ENCODE results near the gene PDE10A.
A peak's percentile ranks its signal among the peaks of the same experiment; 100 is the strongest.

Gene PDE10A

GRCh38 chr6:165345700-165346099 lies 317.3 kb downstream of the PDE10A start:
- no peak overlapping the region for H3K4me3 Mint-ChIP-seq
- peaks cover 5% of the 10 kb centered on the region for H3K9me3 Mint-ChIP-seq
- H3K4me1 Mint-ChIP-seq, result no peaks in the 10 kb centered on the region
- H3K36me3 Mint-ChIP-seq, result no peaks in the 10 kb centered on the region
- DNase-seq (ENCODE audit: low spot score in 2 of 2), result no peak
- ATAC-seq (ENCODE audit: low read depth), result no peak
- no peak overlapping the region for H3K27ac Mint-ChIP-seq
- no peaks in the 10 kb centered on the region for H3K27me3 Mint-ChIP-seq

- Mint-ChIP-seq H3K4me1 (no peaks in the 10 kb centered on the region), H3K27me3 (no peaks in the 10 kb centered on the region), H3K36me3 (no peaks in the 10 kb centered on the region), H3K4me3 (no peak overlapping the region), H3K27ac (no peak overlapping the region), H3K9me3 (peaks cover 1% of the 10 kb centered on the region)
- DNase-seq (ENCODE audit: low spot score in 2 of 2), result no peak
- ATAC-seq (ENCODE audit: low read depth), result no peak
Measured at GRCh38 chr6:165340532-165340931, 322.5 kb downstream of the PDE10A start.

GRCh38 chr6:165325609-165326008 lies 337.4 kb downstream of the PDE10A start:
- DNase-seq (ENCODE audit: low spot score in 2 of 2) (no peak), ATAC-seq (ENCODE audit: low read depth) (no peak)
- Mint-ChIP-seq H3K4me1 (no peaks in the 10 kb centered on the region), H3K27ac (no peak overlapping the region), H3K36me3 (no peaks in the 10 kb centered on the region), H3K27me3 (no peaks in the 10 kb centered on the region), H3K9me3 (peaks cover 12% of the 10 kb centered on the region), H3K4me3 (no peak overlapping the region)

GRCh38 chr6:165321555-165322145 lies 341.4 kb downstream of the PDE10A start:
- Mint-ChIP-seq H3K4me3 (no peak overlapping the region), H3K27me3 (no peaks in the 10 kb centered on the region), H3K27ac (no peak overlapping the region), H3K4me1 (no peaks in the 10 kb centered on the region), H3K9me3 (peaks cover 15% of the 10 kb centered on the region), H3K36me3 (no peaks in the 10 kb centered on the region)
- DNase-seq (ENCODE audit: low spot score in 2 of 2) (no peak), ATAC-seq (ENCODE audit: low read depth) (no peak)

- DNase-seq (ENCODE audit: low spot score in 2 of 2) (no peak), ATAC-seq (ENCODE audit: low read depth) (no peak)
- H3K4me3 Mint-ChIP-seq, result no peak overlapping the region
- peaks cover 15% of the 10 kb centered on the region for H3K9me3 Mint-ChIP-seq
- no peak overlapping the region for H3K27ac Mint-ChIP-seq
- H3K36me3 Mint-ChIP-seq, result no peaks in the 10 kb centered on the region
- no peaks in the 10 kb centered on the region for H3K4me1 Mint-ChIP-seq
- no peaks in the 10 kb centered on the region for H3K27me3 Mint-ChIP-seq
Measured at GRCh38 chr6:165321150-165321549, 341.9 kb downstream of the PDE10A start.

- ATAC-seq (ENCODE audit: low read depth), result no peak
- Mint-ChIP-seq H3K9me3 (peaks cover 10% of the 10 kb centered on the region), H3K27ac (no peak overlapping the region), H3K4me1 (no peaks in the 10 kb centered on the region), H3K27me3 (no peaks in the 10 kb centered on the region), H3K4me3 (no peak overlapping the region), H3K36me3 (no peaks in the 10 kb centered on the region)
- DNase-seq (ENCODE audit: low spot score in 2 of 2), result no peak
Measured at GRCh38 chr6:165317723-165318122, 345.3 kb downstream of the PDE10A start.

GRCh38 chr6:165308926-165309731 lies 353.9 kb downstream of the PDE10A start, which contains the start of gene C6orf118:
TSS of gene C6orf118 (minus strand) at chr6:165309605. CDS start at chr6:165309586, 19 bp downstream.
- Mint-ChIP-seq H3K4me1 (no peaks in the 10 kb centered on the region), H3K9me3 (peaks cover under 1% of the 10 kb centered on the region), H3K27ac (no peak within 1 kb of the TSS), H3K27me3 (no peaks in the 10 kb centered on the region), H3K4me3 (peak within 1 kb of the TSS; percentile 1), H3K36me3 (no peaks in the 10 kb centered on the region)
- ATAC-seq (ENCODE audit: low read depth) (no peak), DNase-seq (ENCODE audit: low spot score in 2 of 2) (no peak)

GRCh38 chr6:165306955-165307354 lies 356.1 kb downstream of the PDE10A start:
- Mint-ChIP-seq H3K4me1 (no peaks in the 10 kb centered on the region), H3K9me3 (peaks cover 2% of the 10 kb centered on the region), H3K27ac (no peak overlapping the region), H3K36me3 (peaks cover 2% of the 10 kb centered on the region), H3K27me3 (no peaks in the 10 kb centered on the region), H3K4me3 (no peak overlapping the region)
- DNase-seq (ENCODE audit: low spot score in 2 of 2) (no peak), ATAC-seq (ENCODE audit: low read depth) (no peak)

- peaks cover 2% of the 10 kb centered on the region for H3K36me3 Mint-ChIP-seq
- no peaks in the 10 kb centered on the region for H3K4me1 Mint-ChIP-seq
- peaks cover 6% of the 10 kb centered on the region for H3K9me3 Mint-ChIP-seq
- ATAC-seq (ENCODE audit: low read depth) (no peak), DNase-seq (ENCODE audit: low spot score in 2 of 2) (no peak)
- no peak overlapping the region for H3K4me3 Mint-ChIP-seq
- no peak overlapping the region for H3K27ac Mint-ChIP-seq
- H3K27me3 Mint-ChIP-seq, result no peaks in the 10 kb centered on the region
Measured at GRCh38 chr6:165301372-165302246, 361.4 kb downstream of the PDE10A start.

GRCh38 chr6:165300422-165300936 lies 362.6 kb downstream of the PDE10A start:
- H3K4me3 Mint-ChIP-seq, result no peak overlapping the region
- H3K36me3 Mint-ChIP-seq, result peaks cover 2% of the 10 kb centered on the region
- no peaks in the 10 kb centered on the region for H3K4me1 Mint-ChIP-seq
- DNase-seq (ENCODE audit: low spot score in 2 of 2), result no peak
- H3K27ac Mint-ChIP-seq, result no peak overlapping the region
- ATAC-seq (ENCODE audit: low read depth), result no peak
- H3K27me3 Mint-ChIP-seq, result no peaks in the 10 kb centered on the region
- peaks cover 7% of the 10 kb centered on the region for H3K9me3 Mint-ChIP-seq

GRCh38 chr6:165298875-165299274 lies 364.2 kb downstream of the PDE10A start:
- ATAC-seq (ENCODE audit: low read depth), result no peak
- H3K36me3 Mint-ChIP-seq, result peaks cover 2% of the 10 kb centered on the region

GRCh38 chr6:165298402-165298801 lies 364.6 kb downstream of the PDE10A start:
- Mint-ChIP-seq H3K36me3 (peaks cover 2% of the 10 kb centered on the region), H3K9me3 (peaks cover 7% of the 10 kb centered on the region), H3K4me3 (no peak overlapping the region), H3K27me3 (no peaks in the 10 kb centered on the region), H3K27ac (no peak overlapping the region), H3K4me1 (no peaks in the 10 kb centered on the region)
- DNase-seq (ENCODE audit: low spot score in 2 of 2) (no peak), ATAC-seq (ENCODE audit: low read depth) (no peak)

More at GRCh38 chr6:165298875-165299274, 364.2 kb downstream of the PDE10A start:
- no peaks in the 10 kb centered on the region for H3K27me3 Mint-ChIP-seq
- no peaks in the 10 kb centered on the region for H3K4me1 Mint-ChIP-seq
- DNase-seq (ENCODE audit: low spot score in 2 of 2), result no peak
- H3K4me3 Mint-ChIP-seq, result no peak overlapping the region
- peaks cover 7% of the 10 kb centered on the region for H3K9me3 Mint-ChIP-seq
- no peak overlapping the region for H3K27ac Mint-ChIP-seq

GRCh38 chr6:165292657-165293056 lies 370.4 kb downstream of the PDE10A start:
- no peaks in the 10 kb centered on the region for H3K27me3 Mint-ChIP-seq
- H3K4me1 Mint-ChIP-seq, result no peaks in the 10 kb centered on the region
- H3K36me3 Mint-ChIP-seq, result no peaks in the 10 kb centered on the region
- H3K4me3 Mint-ChIP-seq, result no peak overlapping the region
- H3K27ac Mint-ChIP-seq, result no peak overlapping the region
- DNase-seq (ENCODE audit: low spot score in 2 of 2), result no peak
- peaks cover 13% of the 10 kb centered on the region for H3K9me3 Mint-ChIP-seq
- ATAC-seq (ENCODE audit: low read depth), result no peak

Data from memory B cell (primary cell).